LNCaP clone FGC (cell line): ENCODE results near the gene CSNK1D.

Experiments
- DNase-seq: peaks from one replicate; pipeline ENCODE4 v3.0.0-alpha.2; 2011; ENCODE audit warnings: low read depth
- H3K4me3 ChIP-seq: 2 replicates; pipeline ENCODE4 v1.5.1; 2011; ENCODE audit warnings: mild to moderate bottlenecking, low read depth, low read length, control low read depth
- CTCF ChIP-seq: IDR thresholded peaks from 2 replicates; pipeline ENCODE4 v1.5.1; 2012; ENCODE audit warnings: mild to moderate bottlenecking; ENCODE audit not compliant: control insufficient read depth, insufficient read depth; ENCODE audit errors: extremely low read depth

Gene CSNK1D

GRCh38 chr17:82246040-82246364, 27.5 kb downstream of the CSNK1D start:
- no peak for DNase-seq
- TF ChIP-seq CTCF = no peak
- H3K4me3 ChIP-seq = no peak overlapping the region

- DNase-seq = no peak
- no peak overlapping the region for H3K4me3 ChIP-seq
- no peak for TF ChIP-seq CTCF
Observed at GRCh38 chr17:82245134-82246039, 28.1 kb downstream of the CSNK1D start.

- no peak overlapping the region for H3K4me3 ChIP-seq
- TF ChIP-seq CTCF = peak; percentile 74
- DNase-seq = no peak
Observed at GRCh38 chr17:82244413-82245133, 28.9 kb downstream of the CSNK1D start.

GRCh38 chr17:82243648-82244412, 29.7 kb downstream of the CSNK1D start:
- DNase-seq = no peak
- no peak overlapping the region for H3K4me3 ChIP-seq
- TF ChIP-seq CTCF = no peak

GRCh38 chr17:82242977-82243647, 30.4 kb downstream of the CSNK1D start:
- DNase-seq = no peak
- TF ChIP-seq CTCF = no peak

GRCh38 chr17:82242698-82242976, 30.9 kb downstream of the CSNK1D start:
- H3K4me3 ChIP-seq = no peak overlapping the region
- DNase-seq = peak; percentile 73

More at GRCh38 chr17:82242977-82243647, 30.4 kb downstream of the CSNK1D start:
- no peak overlapping the region for H3K4me3 ChIP-seq

More at GRCh38 chr17:82242698-82242976, 30.9 kb downstream of the CSNK1D start:
- TF ChIP-seq CTCF = no peak
